Adrenal gland (tissue), 12 donors: ENCODE data around the gene SPEM2. TPM values are rescaled to one million over a fixed set of nuclear protein-coding genes. Genes with fewer than 3 reads are reported as not detected.

Source experiments
- DNase-seq, 7 donors: peaks; one replicate each; pipeline ENCODE4 v3.0.0-alpha.2; 2019 to 2020
- H3K27ac ChIP-seq, 5 donors: fragments of 200-600 bp; sonication (generic) in 4 of 5; 1 replicate in 3 of 5; 2 replicates in 2 of 5; pipeline versions ENCODE4 v1.5.1 to v1.8.0; 2016 to 2020; ENCODE audit warnings: mild to moderate bottlenecking in 1 of 5
- H3K27me3 ChIP-seq: fragments of 200-600 bp; 2 replicates; pipeline ENCODE4 v1.8.0; 2021
- H3K36me3 ChIP-seq, 2 donors: fragments of 200-600 bp; replicated peaks in 1 of 2; 1 replicate in 1 of 2; 2 replicates in 1 of 2; pipeline versions ENCODE4 v1.5.1 to v1.8.0; 2018 to 2022
- H3K4me1 ChIP-seq, 2 donors: fragments of 200-600 bp; replicated peaks in 1 of 2; 1 replicate in 1 of 2; 2 replicates in 1 of 2; pipeline versions ENCODE4 v1.5.1 to v1.8.0; 2018 to 2021
- H3K4me3 ChIP-seq, 4 donors: fragments of 200-600 bp; sonication (generic) in 3 of 4; one replicate each; pipeline ENCODE4 v1.5.1; 2016 to 2018
- H3K9me3 ChIP-seq, 3 donors: fragments of 200-600 bp; sonication (generic) in 1 of 3; replicated peaks in 1 of 3; 1 replicate in 2 of 3; 2 replicates in 1 of 3; pipeline versions ENCODE4 v1.5.1 to v1.8.0; 2016 to 2021
- POLR2A ChIP-seq, 2 donors: fragments of 450-650 bp; IDR thresholded peaks; one replicate each; pipeline ENCODE4 v1.6.1; 2017; ENCODE audit warnings: antibody characterized with exemption in 2 of 2, mild to moderate bottlenecking in 2 of 2, moderate library complexity in 1 of 2
- WGBS, 4 donors: extraction: QIAGEN DNeasy Blood & Tissue Kit in 2 of 4; methylation state at CpG; one replicate each; pipeline versions ENCODE4 v1.1.5 to v1.1.7; 2013 to 2017; 5-methylcytosine and 5-hydroxymethylcytosine counted together
- intact Hi-C, 2 donors: fragments of 100-400 bp; cut with DNase I; formaldehyde crosslinking; loops; one replicate each; pipeline versions ENCODE4 v1.14.1 to v1.15.0; 2022 to 2023
- polyA plus RNA-seq, 3 donors: library from polyadenylated mRNA; stranded (reverse); fragments of 200-250 nt in 2 of 3; fragments of 350-450 nt in 1 of 3; fragmentation: Illumina TruSeq in 1 of 3; extraction: RNeasy Lipid Tissue Mini Kit (QIAGEN cat#74804) in 1 of 3; gene quantifications; one replicate each; pipeline ENCODE4 v1.2.3, GENCODE V29; 2013 to 2014
- total RNA-seq, 9 donors: library from RNA; depleted of rRNA in 4 of 9; stranded (reverse); fragments of >200 nt in 4 of 9; fragments of 120-200 nt in 1 of 9; fragmentation: NEBNext Ultra II Directional in 1 of 9; extraction: Animal tissue kit (Norgen Biotek cat#: 25700) in 1 of 9; gene quantifications; one replicate each; pipeline versions ENCODE4 v1.1.0 to v1.2.4, GENCODE V29; 2013 to 2023
- TF ChIP-seq, protein P1 (sequence below), 6 experiments: fragments of 450-650 bp in 4 of 6; fragments of 200-600 bp in 2 of 6; sonication (generic) in 1 of 6; IDR thresholded peaks; 1 replicate in 5 of 6; 2 replicates in 1 of 6; pipeline versions ENCODE4 v1.5.1 to v1.8.0; 2016 to 2021; ENCODE audit warnings: antibody characterized with exemption in 6 of 6, mild to moderate bottlenecking in 2 of 6, moderate library complexity in 1 of 6
- donor health status: healthy with polysubstance abuse.
- donor health status: Bipolar disorder and iron deficiency.
- donor health status: DM: yes; HTN: yes; CAD: no.
- donor health status: DM: no; HTN: no; CAD: no.
- donor health status: DM: no; HTN: no; CAD: no.
- donor health status: DM: yes; HTN: yes; CAD: no.

The SPEM2 gene
- total and polyA plus RNA-seq, 12 donors: not detected

GRCh38 chr17:7438656-7439460, 13.4 kb downstream of the SPEM2 start:
- TF ChIP-seq POLR2A (IDR thresholded peaks at IDR 0.05): no peak
- TF ChIP-seq, protein P1, sequence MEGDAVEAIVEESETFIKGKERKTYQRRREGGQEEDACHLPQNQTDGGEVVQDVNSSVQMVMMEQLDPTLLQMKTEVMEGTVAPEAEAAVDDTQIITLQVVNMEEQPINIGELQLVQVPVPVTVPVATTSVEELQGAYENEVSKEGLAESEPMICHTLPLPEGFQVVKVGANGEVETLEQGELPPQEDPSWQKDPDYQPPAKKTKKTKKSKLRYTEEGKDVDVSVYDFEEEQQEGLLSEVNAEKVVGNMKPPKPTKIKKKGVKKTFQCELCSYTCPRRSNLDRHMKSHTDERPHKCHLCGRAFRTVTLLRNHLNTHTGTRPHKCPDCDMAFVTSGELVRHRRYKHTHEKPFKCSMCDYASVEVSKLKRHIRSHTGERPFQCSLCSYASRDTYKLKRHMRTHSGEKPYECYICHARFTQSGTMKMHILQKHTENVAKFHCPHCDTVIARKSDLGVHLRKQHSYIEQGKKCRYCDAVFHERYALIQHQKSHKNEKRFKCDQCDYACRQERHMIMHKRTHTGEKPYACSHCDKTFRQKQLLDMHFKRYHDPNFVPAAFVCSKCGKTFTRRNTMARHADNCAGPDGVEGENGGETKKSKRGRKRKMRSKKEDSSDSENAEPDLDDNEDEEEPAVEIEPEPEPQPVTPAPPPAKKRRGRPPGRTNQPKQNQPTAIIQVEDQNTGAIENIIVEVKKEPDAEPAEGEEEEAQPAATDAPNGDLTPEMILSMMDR (IDR thresholded peaks at IDR 0.05): no peak
- Histone ChIP-seq H3K36me3 (no peaks in the 10 kb centered on the region), H3K27me3 (no peaks in the 10 kb centered on the region), H3K4me3 (peak overlapping the region in 2 of 4 donors; percentile 54 to 62), H3K9me3 (no peaks in the 10 kb centered on the region), H3K27ac (peak overlapping the region in 4 of 5 donors; percentile 78 to 94 (median 89)), H3K4me1 (peaks cover 52 to 53% of the 10 kb centered on the region in 2 donors)
- DNase-seq: no peak
- intact Hi-C loops: loop anchor here (5.0 kb wide), 2 partner anchors 38 to 123 kb away; partner anchors contain the start of genes SENP3 (in 1 of the 2) and ZBTB4 (in 1 of the 2)
- WGBS, 4 donors: 44 to 52% (median 46%) methylated on average over 11 of the region's 11 CpGs

DNA sequence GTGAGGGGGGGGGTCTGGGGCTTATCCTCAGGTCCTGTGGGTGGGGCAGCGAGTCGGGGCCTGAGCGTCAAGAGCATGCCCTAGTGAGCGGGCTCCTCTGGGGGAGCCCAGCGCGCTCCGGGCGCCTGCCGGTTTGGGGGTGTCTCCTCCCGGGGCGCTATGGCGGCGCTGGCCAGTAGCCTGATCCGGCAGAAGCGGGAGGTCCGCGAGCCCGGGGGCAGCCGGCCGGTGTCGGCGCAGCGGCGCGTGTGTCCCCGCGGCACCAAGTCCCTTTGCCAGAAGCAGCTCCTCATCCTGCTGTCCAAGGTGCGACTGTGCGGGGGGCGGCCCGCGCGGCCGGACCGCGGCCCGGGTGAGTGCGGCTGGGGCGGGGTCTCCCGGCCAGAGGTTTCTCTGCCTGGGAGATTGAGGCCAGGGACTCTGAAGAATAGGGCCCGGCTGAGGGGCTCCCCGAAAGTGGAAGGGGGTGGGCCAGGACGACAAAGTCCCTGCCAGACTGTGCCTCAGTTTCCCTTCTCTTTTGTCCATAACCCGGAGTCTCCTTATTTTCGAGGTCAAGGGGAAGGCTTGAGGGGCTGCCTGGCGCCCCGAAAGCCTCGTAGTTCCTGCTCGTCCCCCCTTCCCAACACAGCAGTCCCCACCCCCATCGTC, 14.2 kb downstream of the SPEM2 start, which contains the start of gene FGF11:
Gene FGF11, plus strand, starts transcription at position 51 of the 651 bp plus-strand sequence. Its CDS starts 109 bp downstream, at position 160.
- Histone ChIP-seq H3K4me3 (peak within 1 kb of the TSS in 3 of 4 donors; percentile 50 to 62 (median 54)), H3K27me3 (no peaks in the 10 kb centered on the region), H3K36me3 (no peaks in the 10 kb centered on the region), H3K27ac (peak within 1 kb of the TSS; percentile 87 to 94 (median 90)), H3K4me1 (peaks cover 57 to 58% of the 10 kb centered on the region in 2 donors), H3K9me3 (no peaks in the 10 kb centered on the region)
- WGBS, 4 donors: 0 to 4% (median 2%) methylated on average over 23 to 50 of the region's 50 CpGs
- DNase-seq: peak in 2 of 7 donors; percentile 30 to 38
- intact Hi-C loops: loop anchor here (5.0 kb wide), 2 partner anchors 38 to 123 kb away; partner anchors contain the start of genes SENP3 (in 1 of the 2) and ZBTB4 (in 1 of the 2)
- TF ChIP-seq, protein P1 (IDR thresholded peaks at IDR 0.05): no peak
- TF ChIP-seq POLR2A (IDR thresholded peaks at IDR 0.05): no peak

DNA sequence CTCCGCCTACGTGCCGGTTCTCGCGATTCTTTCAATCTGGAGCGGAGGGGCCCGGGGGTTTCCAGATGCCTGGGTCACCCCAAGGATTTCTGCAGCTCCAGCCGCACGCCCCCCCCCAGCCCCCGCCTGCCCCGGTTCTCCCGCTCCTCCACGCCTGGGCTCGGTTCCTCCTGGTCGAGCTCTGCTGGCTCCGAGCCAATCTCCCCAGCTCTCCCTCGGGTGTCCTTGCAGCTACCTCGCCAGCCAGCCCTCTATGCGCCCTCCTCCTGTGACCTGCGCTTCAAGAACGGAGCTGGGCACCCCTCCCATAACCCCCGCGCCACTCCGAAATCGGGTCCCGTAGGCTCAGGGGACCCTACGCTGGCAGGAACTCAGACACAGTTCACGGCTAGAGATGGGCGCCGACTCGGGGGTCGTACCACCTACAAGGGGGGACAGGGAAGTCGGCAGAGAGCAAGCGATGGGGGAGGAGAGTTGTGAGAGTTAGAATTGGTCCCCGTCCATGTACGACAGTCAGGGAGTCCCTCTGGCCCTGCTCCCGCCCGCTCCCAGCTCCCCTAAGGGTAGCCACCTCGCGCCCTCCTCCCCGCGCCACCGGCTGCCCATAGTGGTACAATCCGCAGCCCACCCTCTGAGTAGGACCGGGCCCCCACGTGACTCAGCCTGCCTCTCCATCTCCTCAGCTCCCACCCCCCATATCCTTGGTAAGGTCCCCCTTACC, 14.9 kb downstream of the SPEM2 start:
- Histone ChIP-seq H3K27me3 (no peaks in the 10 kb centered on the region), H3K9me3 (no peaks in the 10 kb centered on the region), H3K4me3 (peak overlapping the region in 2 of 4 donors; percentile 50 to 62), H3K36me3 (no peaks in the 10 kb centered on the region), H3K27ac (peak overlapping the region; percentile 65 to 94 (median 87)), H3K4me1 (peaks cover 59 to 60% of the 10 kb centered on the region in 2 donors)
- TF ChIP-seq POLR2A (IDR thresholded peaks at IDR 0.05): peak in 1 of 2 donors; percentile 51
- TF ChIP-seq, protein P1 (IDR thresholded peaks at IDR 0.05): no peak
- DNase-seq: peak; percentile 86 to 93 (median 90)
- intact Hi-C loops: no loop called here
- 0 to 3% (median 1%) methylated on average over 15 to 46 of the region's 46 CpGs for WGBS, 4 donors
